HCT116 (cell line): ENCODE data around the gene LCOR.

ENCODE experiments used
- EZH2 ChIP-seq: fragments of 200-600 bp; sonication (generic); IDR thresholded peaks from 2 replicates; pipeline ENCODE4 v1.6.1; 2017; ENCODE audit warnings: antibody characterized with exemption, mixed run types
- EZH2phosphoT487 ChIP-seq: fragments of 200-600 bp; IDR thresholded peaks from 2 replicates; pipeline ENCODE4 v1.6.1; 2018; ENCODE audit warnings: antibody characterized with exemption, borderline replicate concordance
- JUND ChIP-seq: IDR thresholded peaks from 2 replicates; pipeline ENCODE4 v1.6.1; 2012
- POLR2AphosphoS5 ChIP-seq: IDR thresholded peaks from 2 replicates; pipeline ENCODE4 v1.6.1; 2011; ENCODE audit warnings: mild to moderate bottlenecking, low read depth, low read length, moderate library complexity
- RAD21 ChIP-seq: IDR thresholded peaks from 2 replicates; pipeline ENCODE4 v1.6.1; 2012; ENCODE audit warnings: low read depth, mild to moderate bottlenecking
- SP1 ChIP-seq: IDR thresholded peaks from 2 replicates; pipeline ENCODE4 v1.6.1; 2012; ENCODE audit warnings: low read depth
- TF ChIP-seq, protein P1 (sequence below): IDR thresholded peaks from 2 replicates; pipeline ENCODE4 v1.6.1; 2012; ENCODE audit warnings: low read depth
- TF ChIP-seq, protein P2 (sequence below), 3 experiments: fragments of 200-600 bp in 1 of 3; sonication (generic) in 1 of 3; IDR thresholded peaks in 2 of 3; conservative IDR thresholded peaks in 1 of 3; 2 replicates each; pipeline ENCODE4 v1.5.1; 2012 to 2017; ENCODE audit warnings: low read depth in 2 of 3, low read length in 2 of 3, antibody characterized with exemption in 1 of 3, borderline replicate concordance in 1 of 3, control low read depth in 1 of 3, mild to moderate bottlenecking in 1 of 3, mixed read lengths in 1 of 3, mixed run types in 1 of 3, moderate library complexity in 1 of 3; ENCODE audit not compliant: insufficient read depth in 1 of 3
- TF ChIP-seq, protein P3 (sequence below): IDR thresholded peaks from 2 replicates; pipeline ENCODE4 v1.6.1; 2011; ENCODE audit warnings: mild to moderate bottlenecking, low read length, moderate library complexity; ENCODE audit not compliant: insufficient replicate concordance; ENCODE audit errors: extremely low read depth

DNA sequence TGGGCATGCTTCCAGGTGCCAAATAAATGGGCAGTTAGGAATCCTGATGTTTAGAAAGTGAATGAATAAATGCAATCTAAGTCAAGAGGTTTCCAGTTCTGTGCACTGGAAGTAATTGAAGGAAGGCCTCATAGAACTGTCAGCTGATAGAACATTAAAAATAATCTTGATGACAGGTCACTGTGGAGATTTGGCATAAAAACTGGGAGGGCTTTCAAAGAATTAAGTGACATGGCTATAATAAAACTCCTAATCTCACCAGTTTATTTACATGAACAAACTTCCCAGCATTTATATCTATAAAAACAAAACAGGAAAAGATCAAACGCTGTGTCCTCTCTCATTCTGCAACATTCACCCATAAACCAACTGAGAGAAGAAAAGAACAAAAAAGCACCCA is 183.1 kb downstream of the LCOR start:
- TF ChIP-seq RAD21 (no peak), EZH2 (no peak), EZH2phosphoT487 (no peak), POLR2AphosphoS5 (no peak), SP1 (no peak), JUND (no peak)
- TF ChIP-seq, protein P1, sequence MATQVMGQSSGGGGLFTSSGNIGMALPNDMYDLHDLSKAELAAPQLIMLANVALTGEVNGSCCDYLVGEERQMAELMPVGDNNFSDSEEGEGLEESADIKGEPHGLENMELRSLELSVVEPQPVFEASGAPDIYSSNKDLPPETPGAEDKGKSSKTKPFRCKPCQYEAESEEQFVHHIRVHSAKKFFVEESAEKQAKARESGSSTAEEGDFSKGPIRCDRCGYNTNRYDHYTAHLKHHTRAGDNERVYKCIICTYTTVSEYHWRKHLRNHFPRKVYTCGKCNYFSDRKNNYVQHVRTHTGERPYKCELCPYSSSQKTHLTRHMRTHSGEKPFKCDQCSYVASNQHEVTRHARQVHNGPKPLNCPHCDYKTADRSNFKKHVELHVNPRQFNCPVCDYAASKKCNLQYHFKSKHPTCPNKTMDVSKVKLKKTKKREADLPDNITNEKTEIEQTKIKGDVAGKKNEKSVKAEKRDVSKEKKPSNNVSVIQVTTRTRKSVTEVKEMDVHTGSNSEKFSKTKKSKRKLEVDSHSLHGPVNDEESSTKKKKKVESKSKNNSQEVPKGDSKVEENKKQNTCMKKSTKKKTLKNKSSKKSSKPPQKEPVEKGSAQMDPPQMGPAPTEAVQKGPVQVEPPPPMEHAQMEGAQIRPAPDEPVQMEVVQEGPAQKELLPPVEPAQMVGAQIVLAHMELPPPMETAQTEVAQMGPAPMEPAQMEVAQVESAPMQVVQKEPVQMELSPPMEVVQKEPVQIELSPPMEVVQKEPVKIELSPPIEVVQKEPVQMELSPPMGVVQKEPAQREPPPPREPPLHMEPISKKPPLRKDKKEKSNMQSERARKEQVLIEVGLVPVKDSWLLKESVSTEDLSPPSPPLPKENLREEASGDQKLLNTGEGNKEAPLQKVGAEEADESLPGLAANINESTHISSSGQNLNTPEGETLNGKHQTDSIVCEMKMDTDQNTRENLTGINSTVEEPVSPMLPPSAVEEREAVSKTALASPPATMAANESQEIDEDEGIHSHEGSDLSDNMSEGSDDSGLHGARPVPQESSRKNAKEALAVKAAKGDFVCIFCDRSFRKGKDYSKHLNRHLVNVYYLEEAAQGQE, result no peak
- TF ChIP-seq, protein P2, sequence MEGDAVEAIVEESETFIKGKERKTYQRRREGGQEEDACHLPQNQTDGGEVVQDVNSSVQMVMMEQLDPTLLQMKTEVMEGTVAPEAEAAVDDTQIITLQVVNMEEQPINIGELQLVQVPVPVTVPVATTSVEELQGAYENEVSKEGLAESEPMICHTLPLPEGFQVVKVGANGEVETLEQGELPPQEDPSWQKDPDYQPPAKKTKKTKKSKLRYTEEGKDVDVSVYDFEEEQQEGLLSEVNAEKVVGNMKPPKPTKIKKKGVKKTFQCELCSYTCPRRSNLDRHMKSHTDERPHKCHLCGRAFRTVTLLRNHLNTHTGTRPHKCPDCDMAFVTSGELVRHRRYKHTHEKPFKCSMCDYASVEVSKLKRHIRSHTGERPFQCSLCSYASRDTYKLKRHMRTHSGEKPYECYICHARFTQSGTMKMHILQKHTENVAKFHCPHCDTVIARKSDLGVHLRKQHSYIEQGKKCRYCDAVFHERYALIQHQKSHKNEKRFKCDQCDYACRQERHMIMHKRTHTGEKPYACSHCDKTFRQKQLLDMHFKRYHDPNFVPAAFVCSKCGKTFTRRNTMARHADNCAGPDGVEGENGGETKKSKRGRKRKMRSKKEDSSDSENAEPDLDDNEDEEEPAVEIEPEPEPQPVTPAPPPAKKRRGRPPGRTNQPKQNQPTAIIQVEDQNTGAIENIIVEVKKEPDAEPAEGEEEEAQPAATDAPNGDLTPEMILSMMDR (IDR thresholded peaks at IDR 0.05 in 2 of 3, conservative IDR thresholded peaks at IDR 0.05 in 1 of 3; ENCODE audit: borderline replicate concordance in 1 of 3, insufficient read depth in 1 of 3, low read depth in 2 of 3, low read length in 2 of 3), result no peak
- TF ChIP-seq, protein P3, sequence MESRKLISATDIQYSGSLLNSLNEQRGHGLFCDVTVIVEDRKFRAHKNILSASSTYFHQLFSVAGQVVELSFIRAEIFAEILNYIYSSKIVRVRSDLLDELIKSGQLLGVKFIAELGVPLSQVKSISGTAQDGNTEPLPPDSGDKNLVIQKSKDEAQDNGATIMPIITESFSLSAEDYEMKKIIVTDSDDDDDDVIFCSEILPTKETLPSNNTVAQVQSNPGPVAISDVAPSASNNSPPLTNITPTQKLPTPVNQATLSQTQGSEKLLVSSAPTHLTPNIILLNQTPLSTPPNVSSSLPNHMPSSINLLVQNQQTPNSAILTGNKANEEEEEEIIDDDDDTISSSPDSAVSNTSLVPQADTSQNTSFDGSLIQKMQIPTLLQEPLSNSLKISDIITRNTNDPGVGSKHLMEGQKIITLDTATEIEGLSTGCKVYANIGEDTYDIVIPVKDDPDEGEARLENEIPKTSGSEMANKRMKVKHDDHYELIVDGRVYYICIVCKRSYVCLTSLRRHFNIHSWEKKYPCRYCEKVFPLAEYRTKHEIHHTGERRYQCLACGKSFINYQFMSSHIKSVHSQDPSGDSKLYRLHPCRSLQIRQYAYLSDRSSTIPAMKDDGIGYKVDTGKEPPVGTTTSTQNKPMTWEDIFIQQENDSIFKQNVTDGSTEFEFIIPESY, result no peak
